ENCODE results near the gene PSME4.

The PSME4 gene

DNA sequence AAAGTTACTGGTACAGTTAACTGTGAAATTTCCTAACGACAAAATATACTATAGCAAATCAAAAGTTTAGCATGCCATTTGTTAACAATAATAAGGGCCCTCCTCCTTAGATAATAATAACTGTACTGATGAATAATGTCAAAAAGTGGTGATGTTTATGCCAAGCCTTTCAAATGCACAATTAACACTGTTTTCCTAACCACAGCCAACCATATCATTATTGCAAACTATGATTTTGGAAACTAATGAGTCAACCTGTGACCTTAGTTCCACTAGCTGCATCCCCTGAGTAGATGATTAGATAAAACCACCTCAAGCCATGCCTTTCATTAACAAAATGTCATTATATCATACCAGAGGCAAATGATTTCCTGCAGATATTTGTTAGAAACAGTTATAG is 85.9 kb downstream of the PSME4 start:
- H3K4me1 Mint-ChIP-seq: no peaks in the 10 kb centered on the region
- H3K27ac Mint-ChIP-seq: no peak overlapping the region
- DNase-seq (ENCODE audit: low spot score in 2 of 2) (no peak), ATAC-seq (ENCODE audit: low read depth) (no peak)
- H3K27me3 Mint-ChIP-seq: no peaks in the 10 kb centered on the region
- no peak overlapping the region for H3K4me3 Mint-ChIP-seq
- no peaks in the 10 kb centered on the region for H3K9me3 Mint-ChIP-seq
- H3K36me3 Mint-ChIP-seq: peaks cover 40% of the 10 kb centered on the region

DNA sequence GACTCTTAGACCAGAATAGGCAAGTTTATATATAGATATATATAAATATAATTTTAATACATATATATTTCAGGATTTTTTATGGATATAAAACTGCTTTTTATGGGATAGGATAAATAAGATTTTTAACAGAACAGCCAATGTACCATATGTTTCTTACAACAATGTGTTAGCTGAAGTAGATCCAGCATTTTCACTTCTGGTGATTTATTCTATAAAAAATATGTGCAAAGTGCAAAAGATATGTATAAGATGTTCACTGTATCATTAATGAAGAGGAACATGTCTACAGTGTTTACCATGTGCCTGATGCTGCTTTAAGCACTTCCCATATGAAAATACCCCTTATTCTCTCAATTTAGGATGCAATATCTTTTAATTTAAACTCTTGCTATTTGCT is 88.8 kb downstream of the PSME4 start:
- ATAC-seq (ENCODE audit: low read depth): no peak
- peaks cover 44% of the 10 kb centered on the region for H3K36me3 Mint-ChIP-seq
- no peaks in the 10 kb centered on the region for H3K27me3 Mint-ChIP-seq
- H3K9me3 Mint-ChIP-seq: no peaks in the 10 kb centered on the region
- no peak overlapping the region for H3K4me3 Mint-ChIP-seq
- H3K4me1 Mint-ChIP-seq: no peaks in the 10 kb centered on the region
- H3K27ac Mint-ChIP-seq: no peak overlapping the region
- DNase-seq (ENCODE audit: low spot score in 2 of 2): no peak

DNA sequence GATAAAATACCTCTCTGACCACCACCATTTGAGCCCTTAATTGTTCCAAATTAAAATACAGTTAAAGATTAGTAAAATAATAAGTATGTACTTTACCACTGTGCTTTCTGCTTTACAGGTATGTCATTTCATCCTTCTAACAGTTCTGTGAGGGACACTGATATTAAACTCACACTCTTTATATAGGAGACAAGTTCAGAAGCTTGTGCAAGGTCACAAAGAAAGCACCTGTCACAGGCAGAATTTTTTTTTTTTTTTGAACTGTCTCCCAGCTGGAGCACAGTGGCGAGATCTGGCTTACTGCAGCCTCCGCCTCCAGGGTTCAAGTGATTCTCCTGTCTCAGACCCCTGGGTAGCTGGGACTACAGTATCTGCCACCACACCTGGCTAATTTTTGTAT is 89.4 kb downstream of the PSME4 start:
- H3K36me3 Mint-ChIP-seq: peaks cover 38% of the 10 kb centered on the region
- ATAC-seq (ENCODE audit: low read depth): no peak
- no peak overlapping the region for H3K4me3 Mint-ChIP-seq
- no peaks in the 10 kb centered on the region for H3K9me3 Mint-ChIP-seq
- no peaks in the 10 kb centered on the region for H3K27me3 Mint-ChIP-seq
- no peak overlapping the region for H3K27ac Mint-ChIP-seq
- DNase-seq (ENCODE audit: low spot score in 2 of 2): no peak
- H3K4me1 Mint-ChIP-seq: no peaks in the 10 kb centered on the region

DNA sequence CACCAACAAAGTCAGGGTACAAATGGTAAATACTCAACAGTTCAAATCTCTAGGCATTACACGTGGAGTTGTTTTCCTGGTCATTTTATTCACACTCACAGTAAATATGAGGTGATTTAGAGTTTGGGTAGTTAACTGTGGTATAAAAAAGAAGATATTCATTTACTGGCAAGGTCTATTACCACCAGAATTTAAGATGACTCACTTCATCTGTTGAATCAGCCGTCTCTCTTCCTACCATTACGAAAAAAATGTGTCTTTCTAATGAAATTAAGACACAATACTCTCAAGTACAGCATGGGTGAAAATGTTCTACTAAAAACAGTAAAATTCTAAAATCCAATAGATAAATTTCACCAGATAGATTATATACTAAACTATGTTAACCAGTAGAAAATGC is 90.0 kb downstream of the PSME4 start:
- Mint-ChIP-seq H3K4me3 (no peak overlapping the region), H3K27ac (no peak overlapping the region), H3K36me3 (peaks cover 39% of the 10 kb centered on the region), H3K9me3 (no peaks in the 10 kb centered on the region), H3K27me3 (no peaks in the 10 kb centered on the region), H3K4me1 (no peaks in the 10 kb centered on the region)
- DNase-seq (ENCODE audit: low spot score in 2 of 2): no peak
- ATAC-seq (ENCODE audit: low read depth): no peak

DNA sequence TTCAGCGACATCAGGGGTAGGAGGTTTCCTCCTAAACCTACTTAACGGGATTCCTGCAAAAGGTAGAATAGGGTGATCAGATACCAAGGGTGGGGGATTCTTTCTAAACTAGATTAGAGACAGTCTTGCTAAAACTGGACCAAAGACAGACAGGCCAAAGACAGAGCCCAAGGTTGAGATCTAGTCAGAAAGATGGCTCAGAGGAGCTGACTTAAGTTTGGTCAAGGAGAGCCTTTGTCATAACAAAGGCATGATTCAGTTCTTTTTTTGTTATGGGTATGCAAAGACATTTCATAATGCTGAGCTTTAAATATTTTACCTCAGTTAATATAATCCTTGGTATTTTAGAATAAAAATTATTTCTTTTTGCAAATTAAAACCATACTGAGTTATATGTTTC is 93.2 kb downstream of the PSME4 start:
- no peaks in the 10 kb centered on the region for H3K4me1 Mint-ChIP-seq
- no peak for DNase-seq (ENCODE audit: low spot score in 2 of 2)
- H3K27ac Mint-ChIP-seq: no peak overlapping the region
- H3K27me3 Mint-ChIP-seq: no peaks in the 10 kb centered on the region
- no peak for ATAC-seq (ENCODE audit: low read depth)
- H3K9me3 Mint-ChIP-seq: no peaks in the 10 kb centered on the region
- H3K36me3 Mint-ChIP-seq: peaks cover 28% of the 10 kb centered on the region
- H3K4me3 Mint-ChIP-seq: no peak overlapping the region

DNA sequence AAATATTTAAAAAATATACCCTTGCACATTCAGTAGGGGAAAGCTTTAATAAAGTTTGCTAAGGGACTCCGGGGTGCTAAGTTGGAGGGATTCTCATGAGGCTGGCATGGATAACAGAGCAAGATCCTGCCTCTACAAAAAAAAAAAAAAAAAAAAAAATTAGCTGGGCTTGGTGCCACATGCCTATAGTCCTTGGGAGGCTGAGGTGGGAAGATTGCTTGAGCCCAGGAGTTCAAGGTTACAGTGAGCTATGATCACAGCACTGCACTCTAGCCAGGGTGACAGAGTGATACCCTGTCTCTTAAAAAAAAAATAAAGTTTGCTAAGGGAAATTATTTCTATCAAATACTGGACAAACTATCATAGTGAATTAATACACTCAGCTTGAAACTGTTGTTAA is 93.7 kb downstream of the PSME4 start:
- Mint-ChIP-seq H3K27me3 (no peaks in the 10 kb centered on the region), H3K9me3 (no peaks in the 10 kb centered on the region), H3K36me3 (peaks cover 26% of the 10 kb centered on the region), H3K4me3 (no peak overlapping the region), H3K27ac (no peak overlapping the region), H3K4me1 (no peaks in the 10 kb centered on the region)
- no peak for DNase-seq (ENCODE audit: low spot score in 2 of 2)
- no peak for ATAC-seq (ENCODE audit: low read depth)

DNA sequence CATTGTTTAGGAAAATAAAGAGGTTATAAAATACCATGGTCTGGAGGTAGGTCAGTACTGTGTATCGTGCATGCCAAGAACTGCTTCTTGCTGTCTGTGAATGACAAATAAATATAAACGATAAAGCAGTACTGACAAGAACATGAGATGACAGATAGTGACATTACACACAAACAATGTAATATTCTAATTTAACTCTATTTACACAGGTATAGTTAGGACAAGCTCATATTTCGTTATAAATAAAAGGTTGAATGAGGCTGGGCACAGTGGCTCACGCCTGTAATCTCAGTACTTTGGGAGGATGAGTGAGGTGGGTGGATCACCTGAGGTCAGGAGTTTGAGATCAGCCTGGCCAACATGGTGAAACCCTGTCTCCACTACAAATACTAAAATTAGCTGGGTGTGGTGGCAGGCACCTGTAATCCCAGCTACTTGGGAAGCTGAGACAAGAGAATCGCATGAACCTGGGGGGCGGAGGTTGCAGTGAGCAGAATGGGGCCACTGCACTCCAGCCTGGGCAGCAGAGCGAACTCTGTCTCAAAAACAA is 96.3 kb downstream of the PSME4 start:
- Mint-ChIP-seq H3K4me3 (no peak overlapping the region), H3K27me3 (no peaks in the 10 kb centered on the region), H3K27ac (no peak overlapping the region), H3K36me3 (peaks cover 18% of the 10 kb centered on the region), H3K9me3 (no peaks in the 10 kb centered on the region), H3K4me1 (no peaks in the 10 kb centered on the region)
- ATAC-seq (ENCODE audit: low read depth) (no peak), DNase-seq (ENCODE audit: low spot score in 2 of 2) (no peak)

DNA sequence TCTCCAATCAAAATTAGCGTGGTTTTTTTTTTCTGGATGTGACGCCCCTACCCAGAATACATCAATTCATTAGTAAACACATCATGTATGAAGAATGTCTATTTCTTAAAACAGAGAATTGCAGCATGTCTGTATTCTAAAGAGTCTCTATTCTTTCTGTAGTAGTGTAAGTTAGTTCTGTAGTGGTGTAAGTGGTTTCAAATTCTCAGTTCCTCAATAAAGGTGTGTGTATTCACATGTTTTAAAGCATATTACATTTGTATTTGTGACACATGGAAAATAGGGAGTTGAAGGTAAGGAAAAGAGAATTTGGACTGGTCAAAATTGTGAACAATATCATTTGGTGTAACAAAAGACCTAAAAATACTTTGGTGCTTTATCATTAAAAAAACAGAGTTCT is 103.0 kb downstream of the PSME4 start:
- Mint-ChIP-seq H3K9me3 (no peaks in the 10 kb centered on the region), H3K4me1 (no peaks in the 10 kb centered on the region), H3K36me3 (peaks cover 9% of the 10 kb centered on the region), H3K4me3 (no peak overlapping the region), H3K27ac (no peak overlapping the region), H3K27me3 (no peaks in the 10 kb centered on the region)
- ATAC-seq (ENCODE audit: low read depth) (no peak), DNase-seq (ENCODE audit: low spot score in 2 of 2) (no peak)

DNA sequence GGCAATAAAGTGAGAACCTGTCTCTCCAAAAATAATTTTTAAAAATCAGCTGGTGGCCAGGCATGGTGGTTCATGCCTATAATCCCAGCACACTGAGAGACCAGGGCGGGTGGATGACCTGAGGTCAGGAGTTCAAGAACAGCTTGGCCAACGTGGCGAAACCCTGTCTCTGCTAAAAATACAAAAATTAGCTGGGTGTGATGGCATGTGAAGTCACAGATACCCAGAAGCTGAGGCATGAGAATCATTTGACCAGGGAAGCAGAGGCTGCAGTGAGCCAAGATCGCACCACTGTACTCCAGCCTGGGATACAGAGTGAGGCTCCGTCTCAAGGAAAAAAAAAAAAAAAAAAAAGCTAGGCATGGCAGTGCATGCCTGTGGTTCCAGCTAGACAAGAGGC is 103.6 kb downstream of the PSME4 start:
- Mint-ChIP-seq H3K4me1 (no peaks in the 10 kb centered on the region), H3K9me3 (no peaks in the 10 kb centered on the region), H3K27ac (no peak overlapping the region), H3K27me3 (no peaks in the 10 kb centered on the region), H3K4me3 (no peak overlapping the region), H3K36me3 (peaks cover 9% of the 10 kb centered on the region)
- DNase-seq (ENCODE audit: low spot score in 2 of 2) (no peak), ATAC-seq (ENCODE audit: low read depth) (no peak)

DNA sequence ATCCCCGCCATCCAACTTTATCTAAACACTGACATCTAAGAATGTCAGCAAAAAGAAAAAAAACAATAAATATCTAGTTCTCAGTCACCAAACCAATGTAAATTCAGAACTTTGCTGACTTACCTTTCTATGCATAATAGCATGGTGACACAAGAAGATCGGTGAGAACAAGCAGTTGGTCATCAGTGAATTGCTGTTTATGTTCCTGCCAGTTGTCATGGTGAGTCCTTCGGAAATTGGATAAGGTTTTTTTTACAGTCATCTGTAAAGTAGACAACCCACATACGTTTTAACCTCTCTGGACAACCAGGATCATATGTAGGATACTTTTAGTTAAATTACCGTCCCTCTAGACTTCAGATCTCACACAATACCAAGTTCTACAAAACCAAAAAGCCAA is 104.8 kb downstream of the PSME4 start:
- Mint-ChIP-seq H3K4me1 (no peaks in the 10 kb centered on the region), H3K36me3 (peaks cover 9% of the 10 kb centered on the region), H3K27ac (no peak overlapping the region), H3K4me3 (no peak overlapping the region), H3K27me3 (no peaks in the 10 kb centered on the region), H3K9me3 (no peaks in the 10 kb centered on the region)
- ATAC-seq (ENCODE audit: low read depth) (no peak), DNase-seq (ENCODE audit: low spot score in 2 of 2) (no peak)

DNA sequence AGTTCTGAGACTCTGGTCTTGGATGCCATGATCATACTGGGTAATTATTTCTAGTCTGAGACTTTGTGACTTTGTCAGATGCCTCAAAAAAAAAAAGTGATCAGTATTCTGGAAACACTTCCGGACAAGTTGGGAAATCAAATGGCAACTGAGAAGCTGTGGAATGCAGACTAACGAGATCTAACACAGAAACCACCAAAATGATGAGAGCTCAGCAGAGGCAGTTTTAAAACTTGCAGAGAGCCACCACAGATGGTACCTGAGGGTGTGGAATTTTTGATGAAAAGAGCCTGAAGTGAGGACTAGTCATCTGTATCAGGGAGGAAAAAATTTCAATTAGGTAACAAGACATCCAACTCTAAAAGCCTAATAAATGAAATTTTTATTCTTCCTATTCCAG is 105.5 kb downstream of the PSME4 start:
- Mint-ChIP-seq H3K27me3 (no peaks in the 10 kb centered on the region), H3K4me3 (no peak overlapping the region), H3K4me1 (no peaks in the 10 kb centered on the region), H3K9me3 (no peaks in the 10 kb centered on the region), H3K27ac (no peak overlapping the region), H3K36me3 (peaks cover 9% of the 10 kb centered on the region)
- ATAC-seq (ENCODE audit: low read depth) (no peak), DNase-seq (ENCODE audit: low spot score in 2 of 2) (no peak)

DNA sequence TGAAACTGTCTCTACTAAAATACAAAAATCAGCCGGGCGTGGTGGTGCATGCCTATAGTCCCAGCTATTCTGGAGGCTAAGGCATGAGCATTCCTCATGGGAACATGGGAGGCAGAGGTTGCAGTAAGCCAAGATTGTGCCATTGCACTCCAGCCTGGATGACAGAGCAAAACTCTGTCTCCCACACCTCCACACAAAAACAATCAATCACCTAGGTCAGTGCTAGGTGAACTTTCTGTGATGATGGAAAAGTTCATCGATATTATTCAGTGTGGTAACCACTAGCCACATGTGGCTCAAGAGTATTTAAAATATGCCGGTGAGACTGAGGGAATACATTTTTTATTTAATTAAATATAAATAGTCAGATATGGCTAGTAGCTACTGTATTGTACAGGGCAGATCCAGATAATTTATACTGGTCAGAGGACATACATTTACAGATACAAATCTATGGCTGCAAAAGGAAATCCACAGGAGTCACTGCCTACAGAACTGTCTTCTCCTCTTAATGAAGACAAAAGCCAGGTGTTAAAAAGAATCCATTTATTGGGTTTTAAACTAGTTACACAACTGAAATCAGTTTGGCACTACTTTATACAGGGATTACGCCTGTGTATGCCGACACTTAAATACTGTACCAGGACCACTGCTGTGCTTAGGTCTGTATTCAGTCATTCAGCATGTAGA is 107.1 kb downstream of the PSME4 start:
- Mint-ChIP-seq H3K27ac (peak overlapping the region; percentile 20), H3K4me1 (no peaks in the 10 kb centered on the region), H3K36me3 (peaks cover 11% of the 10 kb centered on the region), H3K27me3 (no peaks in the 10 kb centered on the region), H3K4me3 (no peak overlapping the region), H3K9me3 (no peaks in the 10 kb centered on the region)
- no peak for DNase-seq (ENCODE audit: low spot score in 2 of 2)
- no peak for ATAC-seq (ENCODE audit: low read depth)

DNA sequence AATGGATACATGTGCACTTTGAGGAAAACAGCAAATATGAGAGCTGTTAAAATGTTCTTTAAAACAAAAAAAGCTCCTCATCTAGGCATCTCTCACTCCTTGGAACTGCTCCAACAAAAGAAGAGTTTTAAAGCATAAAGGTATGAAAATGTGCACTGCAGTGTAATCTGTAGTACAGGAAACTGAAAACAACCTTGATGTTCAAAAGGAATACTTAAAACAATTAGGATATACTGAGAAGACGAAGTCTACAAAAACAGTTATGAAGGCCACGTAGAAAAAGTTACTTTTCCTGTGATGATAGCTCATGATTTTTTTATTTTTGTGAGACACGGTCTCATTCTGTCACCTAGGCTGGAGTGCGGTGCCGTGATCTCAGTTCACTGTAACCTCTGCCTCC is 109.0 kb downstream of the PSME4 start:
- H3K36me3 Mint-ChIP-seq: peaks cover 12% of the 10 kb centered on the region
- H3K27me3 Mint-ChIP-seq: no peaks in the 10 kb centered on the region
- H3K9me3 Mint-ChIP-seq: no peaks in the 10 kb centered on the region
- peak overlapping the region; percentile 33 for H3K27ac Mint-ChIP-seq
- H3K4me1 Mint-ChIP-seq: no peaks in the 10 kb centered on the region
- H3K4me3 Mint-ChIP-seq: no peak overlapping the region
- no peak for ATAC-seq (ENCODE audit: low read depth)
- no peak for DNase-seq (ENCODE audit: low spot score in 2 of 2)

DNA sequence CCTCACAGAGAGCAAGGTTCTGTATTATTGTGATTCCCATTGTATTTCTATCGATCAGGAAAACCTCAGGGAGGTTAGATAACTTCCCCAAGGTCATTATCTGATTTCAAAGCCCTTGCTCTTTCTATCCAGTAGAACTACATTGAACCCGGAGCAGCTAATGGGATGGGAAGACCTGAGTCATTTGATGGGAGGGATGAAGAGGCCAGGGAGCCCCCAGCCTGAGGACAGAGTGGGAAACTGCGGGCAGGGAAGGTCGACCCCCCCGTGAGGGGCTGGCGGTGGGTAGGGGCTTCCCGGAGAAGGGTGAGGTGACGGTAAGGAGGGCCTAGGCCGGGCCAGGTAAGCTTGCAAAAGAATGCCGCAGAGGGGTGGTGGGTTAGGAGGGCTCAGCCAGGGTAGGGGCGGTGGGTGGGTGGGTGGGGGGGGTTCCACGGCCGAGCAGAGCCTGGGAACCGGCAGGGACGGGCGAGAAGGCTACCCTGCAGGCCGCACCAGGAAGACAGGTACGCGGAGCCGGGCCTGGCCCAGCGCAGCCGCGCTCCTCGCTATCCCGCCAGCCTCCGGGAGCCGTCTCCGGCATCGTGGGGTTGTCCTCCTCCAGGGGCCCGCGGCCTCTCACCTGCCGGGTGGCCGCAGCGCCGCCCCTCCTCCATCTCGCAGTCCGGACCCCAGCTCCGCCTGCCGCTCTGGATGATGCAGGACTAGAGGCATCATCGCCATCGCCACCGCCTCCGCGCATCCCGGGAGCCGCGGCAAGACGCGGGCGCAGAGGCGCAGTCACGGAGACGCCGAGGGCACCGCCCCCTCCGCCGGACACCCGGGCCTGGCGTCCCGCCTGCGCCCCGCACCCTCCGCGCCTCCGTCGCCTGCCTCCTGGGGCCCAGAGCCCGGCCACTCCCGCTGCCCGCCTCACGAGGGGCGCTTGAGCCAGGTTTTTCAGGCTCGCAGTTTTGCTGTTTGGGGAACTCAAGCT is 111.3 kb downstream of the PSME4 start, which contains the start of gene GPR75:
Gene GPR75 (minus strand): TSS at position 762 of the 976 bp plus-strand sequence. CDS start 5,211 bp downstream, outside the sequence.
- Mint-ChIP-seq H3K27me3 (no peaks in the 10 kb centered on the region), H3K9me3 (no peaks in the 10 kb centered on the region), H3K36me3 (peaks cover 9% of the 10 kb centered on the region), H3K27ac (no peak within 1 kb of the TSS), H3K4me3 (no peak within 1 kb of the TSS), H3K4me1 (no peaks in the 10 kb centered on the region)
- ATAC-seq (ENCODE audit: low read depth) (no peak), DNase-seq (ENCODE audit: low spot score in 2 of 2) (no peak)
